ENCODE results near the gene NATD1.
"Not testable (repeated sequence)": the region's sequence is repeated elsewhere in the genome, so short reads cannot be mapped to it uniquely, and the experiment has no call there.

Gene NATD1

DNA sequence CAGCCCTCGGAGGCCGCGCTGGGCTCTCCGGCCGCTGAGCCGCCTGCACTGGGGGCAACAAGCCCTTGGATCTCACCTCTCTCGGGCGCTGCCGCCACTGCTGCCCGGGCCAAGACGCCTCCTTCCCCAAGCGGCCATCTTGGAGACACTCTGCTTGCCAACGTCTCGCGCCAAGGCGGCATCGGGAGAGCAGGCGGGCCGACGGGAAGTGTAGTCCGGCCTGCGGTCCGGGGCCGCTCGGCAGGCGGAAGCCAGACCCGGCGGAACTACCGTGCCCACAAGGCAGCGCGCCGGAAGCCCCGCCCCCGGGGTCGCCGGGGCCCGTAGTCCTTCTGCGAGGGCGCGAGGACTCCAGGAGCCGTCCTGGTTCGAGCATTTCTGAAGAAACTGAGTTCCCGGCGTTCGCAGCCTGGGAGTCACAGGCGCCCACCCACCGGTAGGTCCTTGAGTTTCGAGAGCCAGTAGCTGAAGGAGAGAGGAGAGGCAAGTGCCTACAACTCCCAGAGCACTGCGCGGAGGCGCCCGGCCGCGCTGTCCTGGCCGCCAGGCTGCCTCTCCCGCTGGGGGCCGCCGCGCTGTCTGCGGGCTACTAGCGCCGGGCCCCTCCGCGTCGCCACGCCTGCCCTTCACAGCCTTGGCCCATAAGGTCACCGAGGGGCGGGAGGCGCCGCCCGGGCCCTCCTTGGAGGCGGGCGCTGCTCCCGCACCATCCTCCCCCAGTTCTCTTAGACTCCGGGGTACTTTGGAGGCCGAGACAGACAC is 39.0 kb downstream of the NATD1 start, which contains the start of gene TMEM11:
TSS of gene TMEM11 (minus strand) at position 147 of the 762 bp plus-strand sequence. CDS start at position 138, 9 bp downstream.
- peak; percentile 94 for DNase-seq

DNA sequence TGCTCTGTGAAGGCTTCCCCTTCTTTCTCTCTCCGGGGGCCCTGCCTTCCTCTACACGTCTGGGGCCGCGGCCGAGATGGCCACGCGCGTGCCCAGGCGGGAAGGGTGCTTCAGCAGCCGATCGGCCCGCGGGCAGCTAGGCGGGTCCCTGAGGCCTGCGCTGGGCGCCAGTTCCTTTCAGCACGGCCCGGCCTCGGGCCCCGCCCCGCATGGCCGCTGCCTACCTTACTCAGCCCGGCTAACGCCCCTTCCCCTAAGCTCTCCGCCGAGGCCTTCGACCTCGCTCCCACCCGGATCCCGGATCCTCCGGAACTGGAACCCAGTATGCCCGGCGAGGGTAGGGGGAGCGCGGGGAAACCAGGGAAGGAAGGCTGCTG is 39.6 kb downstream of the NATD1 start:
- peak; percentile 48 for DNase-seq

DNA sequence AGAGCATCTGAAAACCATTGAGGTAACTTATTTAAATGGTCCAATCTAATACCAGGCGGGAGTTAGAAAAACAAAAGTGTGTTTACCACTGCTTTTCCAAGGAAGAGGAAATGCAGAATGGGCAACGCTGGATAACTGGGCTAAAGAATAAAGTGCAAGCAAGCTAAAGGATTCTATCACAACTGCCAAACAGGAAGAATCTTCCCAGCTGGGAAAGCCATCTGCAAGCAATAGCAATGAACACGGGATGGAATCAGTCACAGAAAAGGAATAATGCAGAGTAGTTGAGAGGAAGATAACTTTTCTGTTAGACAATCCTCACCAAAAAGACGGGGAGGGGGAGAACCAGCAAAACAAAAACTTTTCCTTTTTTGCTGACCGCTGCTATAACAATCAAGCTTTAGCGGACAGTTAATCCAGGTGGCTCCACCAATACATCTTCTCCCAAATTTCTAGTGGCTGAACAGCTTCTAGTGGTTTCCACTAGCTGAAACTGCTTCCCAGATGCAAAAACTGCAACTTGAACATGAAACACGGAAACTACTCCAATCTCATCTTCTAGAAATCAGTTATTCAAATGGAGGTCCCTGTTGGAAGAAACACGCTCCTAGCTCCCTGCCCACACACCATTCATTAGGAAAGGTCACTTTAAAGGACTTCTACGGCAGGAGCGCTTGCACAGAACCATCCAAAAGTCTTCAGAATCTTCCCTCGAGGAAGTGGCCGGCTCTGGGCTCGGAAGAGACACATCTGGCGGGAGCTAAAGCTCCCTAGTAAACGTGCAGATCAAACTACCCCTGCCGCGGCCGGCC is 40.2 kb downstream of the NATD1 start:
- no peak for DNase-seq

DNA sequence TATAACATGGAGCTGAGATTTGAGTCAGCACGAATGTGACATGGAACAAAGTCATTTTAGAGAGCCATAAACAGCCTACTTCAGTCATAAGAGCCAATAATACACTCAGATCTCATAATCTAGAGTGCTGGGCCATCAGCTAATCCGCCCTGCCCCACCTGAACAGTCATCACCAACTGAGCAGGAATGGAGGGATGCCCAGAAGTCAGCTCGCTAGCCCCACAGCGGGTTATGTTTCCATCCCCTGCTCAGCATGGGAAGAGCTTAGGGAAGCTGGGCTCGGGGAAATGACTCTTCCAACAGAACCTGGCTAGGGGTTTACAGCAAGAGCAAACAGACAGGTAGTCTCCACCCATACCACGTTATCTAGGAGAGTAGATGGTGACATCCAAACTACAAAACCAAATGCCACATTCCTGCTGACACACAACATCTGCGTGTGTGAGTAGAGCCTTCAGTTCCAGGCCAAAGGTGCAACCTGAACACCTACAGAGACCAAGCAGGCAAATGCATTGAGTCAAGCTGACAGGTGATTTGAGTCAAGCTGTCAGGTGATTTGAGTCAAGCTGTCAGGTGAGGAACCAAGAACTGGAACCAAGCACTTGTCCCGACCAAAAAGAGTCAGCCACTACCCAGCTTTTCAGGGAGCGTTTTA is 41.3 kb downstream of the NATD1 start:
- DNase-seq, result no peak

DNA sequence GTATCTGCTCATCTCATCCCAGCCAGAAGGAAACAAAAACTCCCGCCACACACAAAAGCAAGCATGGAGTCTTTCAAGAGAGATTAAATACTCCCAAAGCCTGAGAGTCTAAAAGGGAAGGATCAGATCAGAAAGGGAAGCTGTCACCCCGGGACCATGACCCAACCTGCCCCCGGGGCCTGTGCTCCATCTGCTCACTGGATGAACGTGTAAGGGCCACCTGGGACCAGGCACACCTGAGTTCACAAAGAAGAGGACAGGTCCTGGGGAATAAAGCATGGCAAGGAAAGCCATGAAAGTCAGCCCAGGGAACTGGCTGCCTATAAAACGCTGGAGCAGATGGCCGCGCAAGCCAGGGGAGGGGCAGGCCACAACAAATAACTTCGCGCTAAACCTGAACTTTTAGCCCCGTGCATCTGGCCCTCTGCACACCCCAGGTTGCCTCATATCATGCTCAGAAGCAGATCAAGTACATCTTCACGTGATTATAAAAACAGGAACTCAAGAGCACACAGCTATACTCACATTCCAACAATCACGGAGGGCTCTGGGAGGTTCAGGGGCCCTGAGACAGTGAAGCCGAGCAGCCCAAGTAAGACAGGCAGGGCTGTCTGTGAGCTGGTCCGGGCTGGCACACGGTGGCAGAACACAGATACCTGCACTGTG is 42.7 kb downstream of the NATD1 start:
- DNase-seq, result no peak

DNA sequence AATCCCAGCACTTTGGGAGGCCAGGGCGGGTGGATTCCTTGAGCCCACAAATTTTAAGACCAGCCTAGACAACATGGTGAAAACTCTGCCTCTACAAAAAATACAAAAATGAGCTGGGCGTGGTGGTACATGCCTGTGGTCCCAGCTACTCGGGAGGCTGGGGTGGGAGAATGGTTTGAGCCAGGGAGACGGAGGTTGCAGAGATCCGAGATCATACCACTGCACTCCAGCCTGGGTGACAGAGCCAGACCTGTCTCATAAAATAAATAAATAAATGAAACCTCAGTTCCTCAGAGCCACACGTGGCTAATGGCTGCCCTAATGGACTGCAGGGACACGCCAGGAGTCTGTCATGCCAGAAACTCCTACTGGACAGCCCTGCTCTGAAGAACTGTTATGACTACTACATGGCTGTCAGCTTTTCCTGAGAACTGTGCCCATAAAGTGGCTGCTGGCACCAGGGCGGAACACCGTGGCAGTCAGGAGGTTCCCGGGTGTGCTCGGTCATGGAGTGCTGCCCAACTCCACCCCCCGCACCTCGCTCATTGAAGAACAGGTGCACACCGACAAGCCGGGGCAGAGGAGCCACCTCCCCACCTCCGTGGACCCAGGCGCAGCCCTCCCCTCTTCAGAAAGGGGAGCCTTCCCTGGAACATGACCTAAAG is 43.6 kb downstream of the NATD1 start:
- no peak for DNase-seq

DNA sequence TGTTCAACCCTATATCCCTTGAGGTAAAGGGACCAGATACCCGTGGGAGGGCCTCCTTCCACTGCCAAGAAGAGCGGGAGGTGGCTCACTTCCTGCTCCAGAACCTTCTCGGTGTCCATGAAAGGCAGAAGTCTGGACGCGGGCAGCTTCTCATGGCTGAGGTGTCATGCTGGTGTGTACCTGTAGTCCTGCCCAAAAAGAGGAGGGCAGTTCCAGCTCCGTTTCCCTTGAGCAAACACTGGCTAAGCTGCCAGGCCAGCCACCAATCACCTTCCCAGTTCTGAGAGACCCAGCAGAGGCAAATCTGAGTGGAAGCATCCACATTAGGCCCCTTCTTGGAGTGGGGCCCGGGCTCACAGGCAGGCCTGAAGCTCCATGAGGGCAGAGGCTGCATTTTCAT is 44.9 kb downstream of the NATD1 start:
- no peak for DNase-seq

DNA sequence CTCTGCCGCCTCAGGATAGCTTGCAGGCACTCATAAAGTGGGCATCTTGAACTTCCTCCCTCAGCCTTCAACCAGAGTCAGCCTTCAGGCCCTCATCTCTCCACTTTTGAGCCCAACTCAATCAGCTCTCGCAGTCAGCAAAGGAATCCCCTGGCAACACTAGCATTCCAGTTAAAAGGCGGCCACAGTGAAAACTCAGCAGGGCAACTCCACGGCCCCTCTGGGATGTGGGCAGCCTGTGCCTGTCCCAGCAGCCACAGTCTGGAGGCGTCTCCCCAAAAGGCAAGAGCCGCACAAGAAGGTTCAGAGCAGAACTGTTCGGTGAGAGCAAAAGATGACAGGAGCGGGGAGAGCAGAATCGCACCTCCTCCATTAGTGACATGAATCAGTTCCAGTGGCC is 48.3 kb downstream of the NATD1 start:
- no peak for DNase-seq

DNA sequence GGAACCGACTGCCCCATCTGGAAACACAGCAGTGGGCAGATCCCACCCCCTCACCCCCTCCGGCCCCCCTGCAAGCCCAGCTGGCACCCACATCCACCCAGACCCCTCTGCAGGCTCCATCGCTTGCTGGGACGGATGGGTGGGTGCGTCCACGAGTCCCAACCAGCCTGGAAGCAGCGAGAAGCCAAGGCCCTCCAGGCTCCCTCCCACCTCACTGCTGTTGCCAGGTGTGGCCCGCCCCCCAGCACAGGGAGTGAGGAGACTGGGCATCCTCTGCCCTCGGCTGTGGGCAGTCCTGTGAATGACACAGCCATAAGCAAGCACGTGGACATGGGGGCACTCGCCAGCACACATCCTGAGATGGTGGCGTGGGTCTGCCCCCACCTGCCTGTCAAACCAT is 50.7 kb downstream of the NATD1 start:
- no peak for DNase-seq

DNA sequence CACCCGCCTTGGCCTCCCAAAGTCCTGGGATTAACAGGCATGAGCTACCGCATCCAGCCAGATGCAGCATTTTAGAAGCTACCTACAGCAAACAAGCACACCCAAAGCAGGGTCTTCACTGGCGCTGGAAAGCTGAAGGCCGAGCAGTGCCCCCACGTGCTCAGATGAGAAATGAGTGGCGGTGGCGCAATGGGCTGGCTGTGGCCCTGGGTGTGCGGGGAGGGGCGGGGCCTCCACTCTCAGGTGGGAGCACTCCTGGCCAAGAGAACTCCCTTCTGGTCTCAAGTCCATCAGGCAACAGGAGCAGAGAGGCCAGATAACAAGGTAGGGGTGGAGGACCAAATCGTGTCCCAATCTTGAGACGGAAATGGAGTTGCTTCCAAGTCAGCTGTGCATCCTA is 51.3 kb downstream of the NATD1 start:
- DNase-seq, result no peak

DNA sequence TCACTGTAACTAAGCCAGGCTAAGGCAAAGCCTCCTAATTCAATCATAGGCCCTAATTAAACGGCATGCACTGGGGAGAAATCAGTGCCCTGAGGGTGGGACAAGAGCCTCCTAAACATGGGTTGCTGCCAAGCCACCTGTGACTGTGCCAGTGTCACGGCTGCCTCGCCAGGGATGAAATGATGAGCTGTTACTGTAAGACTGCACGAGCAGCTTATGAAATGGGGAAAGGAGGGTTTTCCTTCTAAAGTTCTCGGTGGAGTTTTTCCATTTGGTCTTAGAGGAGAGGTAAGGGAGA is 52.0 kb downstream of the NATD1 start:
- DNase-seq, result no peak

DNA sequence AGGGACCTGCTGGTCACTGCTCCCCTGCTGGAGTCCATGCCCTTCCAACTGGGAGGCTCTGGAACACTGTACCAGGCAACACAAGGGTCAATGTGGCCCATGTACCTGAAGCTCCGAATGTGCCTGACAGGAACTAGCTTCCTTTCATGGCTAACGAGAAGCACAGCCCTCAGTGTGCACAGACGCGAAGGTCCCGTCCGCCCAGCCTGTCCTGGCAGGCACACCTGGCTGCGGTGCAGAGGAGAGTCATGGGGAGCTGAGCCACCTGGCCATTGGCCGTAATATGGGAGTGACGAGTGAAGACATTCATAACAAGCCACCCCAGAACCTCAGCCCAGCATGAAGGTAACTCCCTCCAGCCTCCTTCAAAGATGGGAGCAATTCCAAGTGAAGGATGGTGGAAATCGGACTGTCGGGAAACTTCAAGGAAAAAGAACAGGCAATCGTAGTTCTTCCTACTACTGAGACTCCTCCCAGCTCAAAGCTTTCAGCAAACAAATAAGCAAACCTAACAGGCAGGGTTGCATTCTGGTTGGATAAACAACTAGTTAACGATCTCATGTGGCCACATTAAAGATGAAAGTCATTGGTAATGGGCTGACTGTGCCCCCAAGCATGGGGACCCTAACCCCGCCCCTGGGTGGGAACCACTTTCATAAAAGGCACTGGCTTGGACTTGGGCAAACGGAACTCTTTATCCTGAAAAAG is 52.5 kb downstream of the NATD1 start:
- no peak for DNase-seq

DNA sequence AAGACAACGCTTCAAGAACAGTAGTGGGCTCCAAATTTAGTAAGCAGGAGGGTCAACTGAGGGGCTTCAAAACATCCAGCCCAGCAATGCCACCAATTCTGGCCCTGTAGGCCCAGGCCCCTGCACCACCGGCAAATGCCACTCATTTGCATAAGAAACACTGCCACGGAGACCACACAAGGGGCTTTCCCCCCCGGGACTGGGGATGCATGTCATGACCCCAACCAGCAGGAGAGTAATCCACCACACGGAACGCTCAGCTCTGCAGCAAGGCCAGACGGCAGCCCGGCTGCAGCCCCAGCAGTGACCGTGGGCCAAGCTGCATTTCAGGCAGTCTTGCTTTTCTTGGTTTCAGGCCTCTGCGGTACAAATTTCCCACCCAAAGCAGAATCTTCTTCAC is 53.4 kb downstream of the NATD1 start:
- no peak for DNase-seq

DNA sequence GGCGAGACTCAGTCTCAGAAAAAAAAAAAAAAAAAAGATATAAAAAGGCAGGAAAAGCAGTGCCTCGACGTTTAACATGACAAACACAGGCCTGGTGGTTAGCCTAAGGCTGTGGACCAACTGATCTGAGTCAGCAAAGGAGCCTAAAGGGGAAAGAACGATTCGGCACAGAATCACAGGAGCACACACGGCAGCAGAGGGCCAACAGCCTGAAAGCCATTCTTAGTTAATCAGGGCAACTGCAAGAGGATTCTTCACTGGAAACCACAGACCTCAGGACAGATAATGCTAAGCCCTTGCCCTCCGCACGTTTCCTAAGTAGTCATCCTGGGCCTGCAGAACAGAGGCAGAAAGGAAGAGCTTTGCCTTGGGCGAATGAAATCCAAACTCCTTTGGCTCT is 53.9 kb downstream of the NATD1 start:
- DNase-seq, result peak; percentile 81

DNA sequence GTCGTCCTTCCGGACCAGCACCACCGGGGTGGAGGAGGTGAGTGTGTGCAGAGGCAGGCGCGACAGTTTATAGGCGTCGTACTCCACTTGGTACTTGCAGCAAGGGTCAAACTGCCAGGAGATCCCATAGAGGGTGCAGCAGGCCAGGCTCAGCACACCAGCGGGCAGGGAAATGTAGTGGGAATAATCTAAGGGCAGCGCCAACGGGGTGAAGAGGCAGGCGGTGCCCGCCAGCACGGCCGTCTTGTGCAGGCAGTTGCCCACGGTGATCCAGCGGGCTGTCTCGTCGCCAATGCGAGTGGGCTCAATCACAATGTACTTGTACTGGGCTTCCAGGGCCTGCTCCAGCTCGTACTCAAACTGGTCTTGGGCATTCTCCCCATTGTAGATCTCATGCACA is 54.8 kb downstream of the NATD1 start:
- no peak for DNase-seq

DNA sequence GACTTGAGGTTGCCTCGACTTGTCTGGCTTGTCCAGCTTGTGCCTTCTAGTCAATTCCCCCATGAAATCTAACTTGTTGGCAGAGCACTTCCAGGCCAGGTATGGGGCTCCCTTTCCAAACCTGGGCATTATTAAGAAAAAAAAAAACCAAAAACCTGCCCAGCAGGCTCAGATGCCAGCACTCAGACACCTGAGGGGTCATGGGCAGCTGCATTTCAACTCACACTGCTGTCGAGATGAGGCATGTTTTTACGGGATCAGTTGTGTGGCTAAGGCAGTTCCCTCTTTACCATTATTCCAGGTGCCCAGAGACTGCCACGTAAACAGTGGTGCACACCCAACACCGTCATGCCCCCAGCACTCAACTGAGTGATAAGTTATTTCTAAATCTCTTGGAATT is 57.1 kb downstream of the NATD1 start:
- DNase-seq, result no peak

DNA sequence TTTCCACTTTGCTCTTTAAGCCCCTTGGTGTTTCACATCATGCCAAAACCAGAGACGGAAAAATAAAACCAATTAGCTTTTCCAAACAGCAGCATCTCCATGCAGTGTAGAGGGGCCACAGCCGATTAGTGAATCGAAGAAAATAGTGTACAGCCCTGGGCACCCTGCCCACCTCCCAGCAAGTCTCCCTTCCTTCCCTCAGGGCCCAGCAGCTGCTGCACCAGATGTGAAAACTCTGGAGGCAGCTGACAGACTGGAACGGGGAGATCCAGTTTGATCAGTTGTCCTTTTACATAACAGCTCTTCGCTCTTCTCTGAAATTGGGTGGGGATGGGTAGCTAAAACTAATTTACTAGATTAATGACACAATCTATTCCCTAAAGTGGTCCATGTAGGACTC is 58.5 kb downstream of the NATD1 start:
- DNase-seq, result no peak

DNA sequence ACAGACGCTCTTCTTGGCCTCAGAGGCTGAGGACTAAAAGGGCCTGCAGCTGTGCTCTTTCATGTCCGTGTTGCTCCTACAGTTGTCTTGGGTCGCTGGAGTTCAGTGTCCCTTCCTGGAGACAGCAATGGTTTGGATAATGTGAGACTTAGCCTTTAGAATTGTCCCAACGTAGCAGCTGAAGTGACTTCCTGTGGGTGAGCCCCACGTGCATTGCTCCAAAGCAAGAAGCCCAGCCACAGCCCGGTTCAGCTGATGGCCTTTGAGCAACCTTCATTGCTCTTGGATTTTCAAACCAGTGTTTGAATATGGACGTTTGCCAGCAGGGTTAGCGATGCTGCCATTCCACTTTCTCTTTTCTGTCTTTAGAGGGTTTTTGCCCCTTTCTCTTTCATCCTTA is 59.0 kb downstream of the NATD1 start:
- DNase-seq, result no peak

DNA sequence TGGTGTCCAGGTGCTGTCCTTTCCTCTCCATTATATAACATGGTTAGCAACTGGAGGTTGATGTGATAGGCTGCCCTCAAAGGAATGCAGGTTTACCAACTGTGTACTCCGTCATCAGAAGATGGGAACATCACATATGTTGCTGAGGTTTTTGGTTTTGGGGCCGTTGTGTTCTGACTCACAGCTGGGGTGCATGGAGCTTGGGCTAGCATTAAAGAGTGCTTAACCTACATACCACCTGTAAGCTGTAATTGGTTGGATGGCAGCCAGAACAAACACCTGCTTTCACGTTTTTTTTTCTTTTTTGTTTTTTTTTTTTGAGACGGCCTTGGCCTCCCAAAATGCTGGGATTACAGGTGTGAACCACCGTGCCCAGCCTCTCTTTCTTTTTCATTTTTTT is 60.2 kb downstream of the NATD1 start:
- DNase-seq, result no peak

DNA sequence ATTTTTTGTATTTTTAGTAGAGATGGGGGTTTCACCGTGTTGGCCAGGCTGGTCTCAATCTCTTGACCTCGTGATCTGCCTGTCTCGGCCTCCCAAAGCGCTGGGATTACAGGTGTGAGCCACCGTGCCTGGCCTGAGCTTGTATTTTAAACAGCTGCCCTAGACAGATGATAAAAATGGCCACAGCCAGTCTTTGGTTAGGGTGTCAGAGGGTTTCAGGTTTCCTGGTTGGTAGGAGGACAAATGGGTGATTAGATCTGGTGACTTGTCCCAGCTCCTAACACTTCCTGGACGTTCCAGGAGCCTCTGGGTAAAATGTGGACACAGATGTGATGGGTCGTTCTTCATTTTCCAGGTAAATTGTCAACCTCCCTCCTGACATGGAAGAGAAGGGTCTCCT is 60.8 kb downstream of the NATD1 start:
- DNase-seq, result not testable (repeated sequence)

DNA sequence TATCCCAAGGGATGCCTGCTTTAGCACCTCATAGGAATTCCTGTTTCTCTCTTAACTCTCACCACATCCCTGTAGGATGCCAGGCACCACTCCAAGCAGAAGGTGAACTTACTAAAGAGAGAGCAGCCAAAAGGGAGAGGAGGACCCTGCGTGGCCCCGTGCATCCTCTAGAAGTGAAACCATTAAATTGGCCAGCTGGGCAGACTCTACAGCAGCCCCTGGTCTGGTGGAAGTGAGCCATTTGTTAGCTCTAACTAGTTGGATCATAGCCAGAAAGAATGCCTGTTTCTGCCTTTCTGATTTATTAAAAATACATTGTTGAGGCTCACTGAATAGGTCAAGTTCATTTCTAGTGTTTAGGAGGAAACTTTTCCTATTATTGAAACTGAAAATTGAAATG is 61.5 kb downstream of the NATD1 start:
- no peak for DNase-seq

DNA sequence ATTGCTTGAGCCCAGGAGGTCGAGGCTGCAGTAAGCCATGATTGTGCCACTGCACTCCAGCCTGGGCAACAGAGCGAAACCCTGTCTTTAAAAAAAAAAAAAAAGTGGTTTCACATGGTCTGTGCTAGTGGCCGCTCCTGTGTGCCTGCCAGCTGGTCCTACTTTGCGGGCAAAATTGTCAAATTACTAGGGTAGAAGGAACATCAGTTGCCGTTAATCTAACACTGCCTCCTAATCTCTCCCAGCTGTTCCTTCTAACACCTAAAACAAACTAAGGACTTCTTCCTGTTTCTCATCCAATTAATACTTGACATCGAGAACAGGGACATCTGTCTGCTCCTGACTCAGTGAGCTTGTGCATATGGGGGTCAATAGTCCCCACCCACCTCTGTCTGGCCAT is 63.1 kb downstream of the NATD1 start:
- no peak for DNase-seq
